GM18505 (cell line): ENCODE data around the gene RNPEP.
"Not testable (repeated sequence)": the region's sequence is repeated elsewhere in the genome, so short reads cannot be mapped to it uniquely, and the experiment has no call there.

Experiments used
- ATAC-seq: cut with Tn5 transposase; IDR thresholded peaks from one replicate; pipeline ENCODE4 v1.9.1; 2021; ENCODE audit not compliant: unreplicated experiment
- POLR2A ChIP-seq: IDR thresholded peaks from 4 replicates; pipeline ENCODE4 v1.6.1; 2011; ENCODE audit warnings: borderline replicate concordance; ENCODE audit not compliant: insufficient read depth, insufficient read length; ENCODE audit errors: extremely low read depth

Gene RNPEP

GRCh38 chr1:202018468-202019234, 36.2 kb downstream of the RNPEP start:
- TF ChIP-seq POLR2A, result no peak
- no peak for ATAC-seq

DNA sequence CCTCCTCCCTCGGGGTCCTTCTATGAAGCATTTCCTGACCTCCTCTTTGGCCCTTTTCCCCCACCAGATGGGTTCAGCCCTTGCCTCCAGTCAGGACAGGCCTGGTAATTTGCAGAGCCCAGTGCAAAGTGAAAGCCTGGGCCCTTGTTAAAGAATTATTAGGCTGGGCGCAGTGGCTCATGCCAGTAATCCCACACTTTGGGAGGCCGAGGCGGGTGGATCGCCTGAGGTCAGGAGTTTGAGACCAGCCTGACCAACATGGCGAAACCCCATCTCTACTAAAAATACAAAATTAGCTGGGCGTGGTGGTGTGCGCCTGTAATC, 36.7 kb downstream of the RNPEP start:
- ATAC-seq, result not testable (repeated sequence)

GRCh38 chr1:202023001-202023433, 40.6 kb downstream of the RNPEP start:
- ATAC-seq, result no peak
- TF ChIP-seq POLR2A, result no peak

- TF ChIP-seq POLR2A, result no peak
- ATAC-seq, result no peak
These were observed 46.8 kb downstream of the RNPEP start for GRCh38 chr1:202029171-202029665.

GRCh38 chr1:202029727-202030126, 47.3 kb downstream of the RNPEP start:
- no peak for ATAC-seq

DNA sequence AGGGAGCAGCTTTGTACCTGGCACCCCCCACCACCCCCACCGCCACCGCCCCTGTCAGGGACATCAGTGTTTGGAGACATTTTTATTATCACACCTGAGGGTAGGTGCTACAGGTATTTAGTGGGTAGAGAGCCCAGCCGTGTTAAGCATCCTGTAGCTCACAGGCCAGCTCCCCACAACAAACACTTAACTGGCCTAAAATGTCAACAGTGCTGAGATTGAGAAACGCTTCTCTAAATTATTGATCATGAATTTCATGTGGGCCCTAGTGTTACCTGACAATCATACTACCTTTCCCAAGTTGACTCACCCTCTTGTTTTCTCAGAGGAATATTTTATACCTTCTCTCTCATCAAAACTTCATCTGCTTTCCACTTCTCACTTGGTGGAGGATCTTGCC, 49.3 kb downstream of the RNPEP start:
- no peak for TF ChIP-seq POLR2A

More at GRCh38 chr1:202029727-202030126, 47.3 kb downstream of the RNPEP start:
- TF ChIP-seq POLR2A, result no peak

GRCh38 chr1:202034149-202034682, 51.8 kb downstream of the RNPEP start:
- no peak for ATAC-seq
- TF ChIP-seq POLR2A, result no peak

More for the DNA sequence above, 49.3 kb downstream of the RNPEP start:
- ATAC-seq, result no peak

GRCh38 chr1:202034683-202035462, 52.4 kb downstream of the RNPEP start:
- no peak for TF ChIP-seq POLR2A
- no peak for ATAC-seq

DNA sequence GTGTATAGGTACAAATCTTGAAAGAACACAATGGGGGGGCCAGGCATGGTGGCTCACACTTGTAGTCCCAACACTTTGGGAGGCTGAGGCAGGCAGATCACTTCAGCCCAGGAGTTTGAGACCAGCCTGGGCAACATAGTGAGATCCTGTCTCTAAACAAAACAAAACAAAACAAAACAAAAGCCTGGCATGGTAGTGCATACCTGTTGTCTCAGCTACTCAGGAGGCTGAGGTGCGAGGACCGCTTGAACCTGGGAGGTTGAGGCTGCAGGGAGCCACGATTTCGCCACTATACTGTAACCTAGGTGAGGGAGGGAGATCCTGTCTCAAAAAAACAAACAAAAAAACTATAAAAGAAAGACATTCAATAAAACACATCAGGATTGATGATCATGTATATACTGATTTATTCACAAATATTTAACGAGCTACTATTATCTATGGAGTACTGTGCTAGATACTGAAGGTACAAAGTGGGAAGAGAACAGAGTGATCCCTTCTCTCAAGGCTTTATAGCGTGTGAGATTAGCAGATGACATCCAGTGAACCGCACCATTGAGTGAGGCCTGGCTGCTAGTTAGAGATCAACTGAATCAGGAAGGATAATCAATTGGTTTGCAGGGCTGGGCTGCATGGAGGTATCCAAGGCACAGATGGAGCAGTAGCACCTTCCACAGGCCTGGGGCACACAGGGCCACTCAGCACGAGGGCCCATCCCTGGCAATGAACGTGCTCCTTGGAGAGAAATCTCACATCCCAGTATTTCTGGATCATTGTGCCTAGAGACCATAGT, 54.3 kb downstream of the RNPEP start:
- no peak for TF ChIP-seq POLR2A
- no peak for ATAC-seq

- no peak for TF ChIP-seq POLR2A
- no peak for ATAC-seq
These were observed 55.4 kb downstream of the RNPEP start for GRCh38 chr1:202037706-202038296.

DNA sequence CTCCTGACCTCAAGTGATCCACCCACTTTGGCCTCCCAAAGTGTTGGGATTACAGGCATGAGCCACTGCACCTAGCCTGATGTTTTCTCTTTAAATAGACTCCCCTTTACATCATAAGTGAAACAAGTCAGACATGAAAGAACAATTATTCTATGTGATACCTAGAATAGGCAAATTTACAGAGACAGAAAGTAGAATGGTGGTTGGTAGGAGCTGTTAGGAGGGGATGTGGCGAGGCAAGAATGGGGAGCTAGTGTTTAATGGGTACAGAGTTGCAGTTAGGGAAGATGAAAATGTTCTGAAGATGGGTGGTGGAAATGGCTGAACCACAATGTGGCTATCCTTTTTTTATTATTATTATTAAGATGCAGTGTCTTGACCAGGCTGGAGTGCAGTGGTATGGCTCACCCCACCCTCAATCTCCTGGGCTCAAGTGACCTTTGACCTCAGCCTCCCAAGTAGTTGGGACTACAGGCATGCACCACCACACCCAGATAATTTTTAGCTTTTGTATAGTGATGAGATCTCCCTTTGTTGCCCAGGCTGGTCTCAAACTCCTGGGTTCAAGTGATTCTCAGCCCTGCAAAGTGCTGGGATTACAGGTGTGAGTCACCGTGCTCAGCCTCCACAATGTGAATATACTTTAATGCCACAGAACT, 56.4 kb downstream of the RNPEP start:
- ATAC-seq, result no peak
- TF ChIP-seq POLR2A, result no peak

- ATAC-seq, result no peak
- TF ChIP-seq POLR2A, result no peak
These were observed 63.3 kb downstream of the RNPEP start for GRCh38 chr1:202045705-202046104.
